ENCODE measurements around the gene PTK7. TPM values are rescaled to one million over a fixed set of nuclear protein-coding genes. Genes with fewer than 3 reads are reported as not detected.

Gene PTK7
- total RNA-seq, 1 experiment from 2014 or later, result 106 TPM

GRCh38 chr6:43122146-43122545 lies 46.0 kb downstream of the PTK7 start:
- peaks cover 35% of the 10 kb centered on the region for H3K4me1 ChIP-seq (replicated peaks; ENCODE audit: insufficient read depth)
- DNase-seq, result no peak
- no TSS peak for BruUV-seq (replicated peaks)
- intact Hi-C loops (cut with micrococcal nuclease; ENCODE audit: unreplicated experiment), result no loop called here
- H3K9me2 ChIP-seq (ENCODE audit: insufficient read depth), result no peaks in the 10 kb centered on the region
- no peaks in the 10 kb centered on the region for H3K27me3 ChIP-seq (ENCODE audit: insufficient read depth, low read depth)
- POLR2A ChIA-PET (ENCODE audit: unreplicated experiment), result no interaction called here
- peak overlapping the region; percentile 80 for H3K4me2 ChIP-seq
- TF ChIP-seq EZH2 (IDR thresholded peaks at IDR 0.05; ENCODE audit: low read depth) (no peak), CTCF (conservative IDR thresholded peaks at IDR 0.05) (no peak)
- H3K9me3 ChIP-seq (ENCODE audit: insufficient read depth, low read depth), result no peaks in the 10 kb centered on the region
- CTCF ChIA-PET, result no interaction called here
- H4K20me1 ChIP-seq (ENCODE audit: insufficient read depth), result no peaks in the 10 kb centered on the region
- peak overlapping the region; percentile 91 for H3K27ac ChIP-seq
- no peak overlapping the region for H2AFZ ChIP-seq
- no peak overlapping the region for H3K4me3 ChIP-seq
- peaks cover 58% of the 10 kb centered on the region for H3K79me2 ChIP-seq (ENCODE audit: low read depth)
- H3K36me3 ChIP-seq (ENCODE audit: low read depth), result no peaks in the 10 kb centered on the region
- peaks cover 29% of the 10 kb centered on the region; the same call in 1 of the 2 replicates for H3F3A ChIP-seq (ENCODE audit: insufficient read depth, low read depth)

- ChIA-PET POLR2A (ENCODE audit: unreplicated experiment) (no interaction called here), CTCF (no interaction called here)
- Histone ChIP-seq H2AFZ (no peak overlapping the region), H3K79me2 (ENCODE audit: low read depth) (peaks cover 58% of the 10 kb centered on the region), H3K36me3 (ENCODE audit: low read depth) (no peaks in the 10 kb centered on the region), H3K27ac (no peak overlapping the region), H3K9me3 (ENCODE audit: insufficient read depth, low read depth) (no peaks in the 10 kb centered on the region), H3K27me3 (ENCODE audit: insufficient read depth, low read depth) (no peaks in the 10 kb centered on the region), H3K4me3 (no peak overlapping the region), H3K4me2 (no peak overlapping the region), H3K4me1 (replicated peaks; ENCODE audit: insufficient read depth) (peaks cover 35% of the 10 kb centered on the region), H4K20me1 (ENCODE audit: insufficient read depth) (no peaks in the 10 kb centered on the region), H3F3A (ENCODE audit: insufficient read depth, low read depth) (peaks cover 29% of the 10 kb centered on the region; the same call in 1 of the 2 replicates), H3K9me2 (ENCODE audit: insufficient read depth) (no peaks in the 10 kb centered on the region)
- no TSS peak for BruUV-seq (replicated peaks)
- DNase-seq, result no peak
- TF ChIP-seq EZH2 (IDR thresholded peaks at IDR 0.05; ENCODE audit: low read depth) (no peak), CTCF (conservative IDR thresholded peaks at IDR 0.05) (no peak)
- intact Hi-C loops (cut with micrococcal nuclease; ENCODE audit: unreplicated experiment), result no loop called here
These were observed 47.6 kb downstream of the PTK7 start for GRCh38 chr6:43123461-43124314.

GRCh38 chr6:43124481-43124880 lies 48.4 kb downstream of the PTK7 start:
- peaks cover 37% of the 10 kb centered on the region for H3K4me1 ChIP-seq (replicated peaks; ENCODE audit: insufficient read depth)
- no peak overlapping the region for H3K4me3 ChIP-seq
- no peak overlapping the region for H2AFZ ChIP-seq
- ChIA-PET POLR2A (ENCODE audit: unreplicated experiment) (no interaction called here), CTCF (no interaction called here)
- H3K36me3 ChIP-seq (ENCODE audit: low read depth), result no peaks in the 10 kb centered on the region
- H4K20me1 ChIP-seq (ENCODE audit: insufficient read depth), result no peaks in the 10 kb centered on the region
- DNase-seq, result no peak
- peaks cover 29% of the 10 kb centered on the region; the same call in 1 of the 2 replicates for H3F3A ChIP-seq (ENCODE audit: insufficient read depth, low read depth)
- H3K9me3 ChIP-seq (ENCODE audit: insufficient read depth, low read depth), result no peaks in the 10 kb centered on the region
- intact Hi-C loops (cut with micrococcal nuclease; ENCODE audit: unreplicated experiment), result no loop called here
- no peak overlapping the region for H3K4me2 ChIP-seq
- no peak for TF ChIP-seq CTCF (conservative IDR thresholded peaks at IDR 0.05)
- no peak for TF ChIP-seq EZH2 (IDR thresholded peaks at IDR 0.05; ENCODE audit: low read depth)
- BruUV-seq (replicated peaks), result no TSS peak
- H3K9me2 ChIP-seq (ENCODE audit: insufficient read depth), result no peaks in the 10 kb centered on the region
- H3K27me3 ChIP-seq (ENCODE audit: insufficient read depth, low read depth), result no peaks in the 10 kb centered on the region
- peaks cover 53% of the 10 kb centered on the region for H3K79me2 ChIP-seq (ENCODE audit: low read depth)
- H3K27ac ChIP-seq, result no peak overlapping the region

All from PC-9 (cell line).